Keratinocyte (primary cell): ENCODE data around the gene NAA25. TPM values are rescaled to one million over a fixed set of nuclear protein-coding genes. Genes with fewer than 3 reads are reported as not detected.

Source experiments
- DNase-seq: peaks from one replicate; pipeline ENCODE4 v3.0.0-alpha.2; 2011; ENCODE audit warnings: low read depth, missing footprints, low spot score
- FAIRE-seq: peaks from 2 replicates; lab custom pipeline; 2011; peaks lifted over from hg19 to GRCh38; lab: Jason Lieb, UNC
- H2AFZ ChIP-seq: 2 replicates; pipeline ENCODE4 v1.6.0; 2012; ENCODE audit warnings: low read length, control low read depth, inconsistent platforms; ENCODE audit not compliant: control insufficient read depth
- H3K27ac ChIP-seq: 2 replicates; pipeline ENCODE4 v1.5.1; 2011; ENCODE audit warnings: low read length; ENCODE audit not compliant: control insufficient read depth, insufficient read depth
- H3K27me3 ChIP-seq: 3 replicates; pipeline ENCODE4 v1.6.0; 2011; ENCODE audit warnings: low read length; ENCODE audit not compliant: control insufficient read depth, insufficient read depth; ENCODE audit errors: extremely low read depth
- H3K36me3 ChIP-seq, 2 experiments: 2 replicates in 1 of 2; 3 replicates in 1 of 2; pipeline ENCODE4 v1.5.1; 2011; ENCODE audit warnings: low read length in 2 of 2, mild to moderate bottlenecking in 1 of 2; ENCODE audit not compliant: control insufficient read depth in 2 of 2, insufficient read depth in 2 of 2; ENCODE audit errors: extremely low read depth in 1 of 2
- H3K4me1 ChIP-seq: 3 replicates; pipeline ENCODE4 v1.5.1; 2011; ENCODE audit warnings: low read length; ENCODE audit not compliant: control insufficient read depth, insufficient read depth; ENCODE audit errors: extremely low read depth
- H3K4me2 ChIP-seq: 3 replicates; pipeline ENCODE4 v1.6.0; 2011; ENCODE audit warnings: low read depth, low read length; ENCODE audit not compliant: control insufficient read depth, insufficient read depth; ENCODE audit errors: extremely low read depth
- H3K4me3 ChIP-seq, 3 experiments: fragments of 200-600 bp in 1 of 3; sonication (generic) in 1 of 3; 2 replicates in 2 of 3; 3 replicates in 1 of 3; pipeline ENCODE4 v1.5.1; 2011 to 2016; ENCODE audit warnings: low read length in 3 of 3, mild to moderate bottlenecking in 3 of 3, control low read depth in 2 of 3, inconsistent platforms in 1 of 3, low read depth in 1 of 3, mixed read lengths in 1 of 3, mixed run types in 1 of 3, moderate library complexity in 1 of 3; ENCODE audit not compliant: control insufficient read depth in 2 of 3, insufficient read depth in 2 of 3; ENCODE audit errors: extremely low read depth in 1 of 3
- H3K79me2 ChIP-seq: 2 replicates; pipeline ENCODE4 v1.6.0; 2012; ENCODE audit warnings: low read length; ENCODE audit not compliant: control insufficient read depth, insufficient read depth
- H3K9ac ChIP-seq: 3 replicates; pipeline ENCODE4 v1.6.0; 2011; ENCODE audit warnings: low read length; ENCODE audit not compliant: control insufficient read depth, insufficient read depth; ENCODE audit errors: extremely low read depth
- H3K9me1 ChIP-seq: 3 replicates; pipeline ENCODE4 v1.6.0; 2011; ENCODE audit warnings: low read length; ENCODE audit not compliant: control insufficient read depth, insufficient read depth; ENCODE audit errors: extremely low read depth
- H3K9me3 ChIP-seq: 2 replicates; pipeline ENCODE4 v1.5.1; 2012; ENCODE audit warnings: low read depth, low read length; ENCODE audit not compliant: control insufficient read depth
- H4K20me1 ChIP-seq: 3 replicates; pipeline ENCODE4 v1.6.0; 2011; ENCODE audit warnings: low read length; ENCODE audit not compliant: control insufficient read depth, insufficient read depth; ENCODE audit errors: extremely low read depth
- CTCF ChIP-seq, 3 experiments: IDR thresholded peaks in 1 of 3; conservative IDR thresholded peaks in 1 of 3; optimal IDR thresholded peaks in 1 of 3; 2 replicates in 2 of 3; 3 replicates in 1 of 3; pipeline versions ENCODE3 to v1.5.1; 2011; ENCODE audit warnings: low read length in 3 of 3, mild to moderate bottlenecking in 3 of 3, moderate library complexity in 2 of 3, control low read depth in 1 of 3, inconsistent platforms in 1 of 3; ENCODE audit not compliant: insufficient read depth in 2 of 3; ENCODE audit errors: extremely low read depth in 1 of 3
- EZH2 ChIP-seq: IDR thresholded peaks from one replicate; pipeline ENCODE4 v1.6.1; 2012; ENCODE audit warnings: inconsistent platforms, mild to moderate bottlenecking, low read length, moderate library complexity
- dilution Hi-C: fragments of 300-500 bp; cut with MboI; formaldehyde crosslinking; loops from one replicate; pipeline ENCODE4 v1.7.0; 2020; ENCODE audit warnings: low sequenced_read_pairs; ENCODE audit not compliant: extremely low pct_ligation_motif_present
- polyA plus RNA-seq, 5 experiments: library from polyadenylated mRNA; depleted of rRNA in 3 of 5; stranded (reverse) in 3 of 5; stranded (forward) in 1 of 5; unstranded in 1 of 5; fragments of >200 nt; gene quantifications; 1 replicate in 1 of 5; 2 replicates in 3 of 5; 3 replicates in 1 of 5; pipeline versions ENCODE4 v1.2.1 to v1.2.3, GENCODE V29; 2011 to 2012; ENCODE audit warnings: missing spikeins in 2 of 5, low read depth in 1 of 5, low replicate concordance in 1 of 5

NAA25 gene
- polyA plus RNA-seq, 1 donor (not counting 4 experiments of a cell fraction or from before 2014, with no cell fraction given): 26.1 TPM

- peaks cover 2% of the 10 kb centered on the region for H3K9me1 ChIP-seq
- peaks cover 10% of the 10 kb centered on the region for H3K4me1 ChIP-seq
- no peaks in the 10 kb centered on the region for H3K79me2 ChIP-seq
- H3K27ac ChIP-seq: peak overlapping the region; percentile 32
- FAIRE-seq (no peak), DNase-seq (no peak)
- no peak overlapping the region for H3K4me2 ChIP-seq
- no peak overlapping the region for H3K4me3 ChIP-seq
- TF ChIP-seq CTCF (optimal IDR thresholded peaks at IDR 0.05 in 1 of 3, IDR thresholded peaks at IDR 0.05 in 1 of 3, conservative IDR thresholded peaks at IDR 0.05 in 1 of 3; ENCODE audit: extremely low read depth in 1 of 3, insufficient read depth in 2 of 3, low read length in 3 of 3) (no peak), EZH2 (no peak)
- no peaks in the 10 kb centered on the region for H3K27me3 ChIP-seq
- no peak overlapping the region for H3K9ac ChIP-seq
- peaks cover 23 to 53% of the 10 kb centered on the region in 2 experiments for H3K36me3 ChIP-seq
- no peaks in the 10 kb centered on the region for H4K20me1 ChIP-seq
- no peak overlapping the region for H2AFZ ChIP-seq
- no peaks in the 10 kb centered on the region for H3K9me3 ChIP-seq
- dilution Hi-C loops: no loop called here
Observed at GRCh38 chr12:112149596-112149995, 41.0 kb upstream of the NAA25 start.

- no peaks in the 10 kb centered on the region for H3K79me2 ChIP-seq
- FAIRE-seq (peak; percentile 34), DNase-seq (peak; percentile 32)
- H3K36me3 ChIP-seq: peaks cover 25 to 50% of the 10 kb centered on the region in 2 experiments
- peaks cover 10% of the 10 kb centered on the region for H3K4me1 ChIP-seq
- no peak overlapping the region for H3K4me3 ChIP-seq
- no peak overlapping the region for H3K4me2 ChIP-seq
- H3K9me3 ChIP-seq: no peaks in the 10 kb centered on the region
- TF ChIP-seq CTCF (optimal IDR thresholded peaks at IDR 0.05 in 1 of 3, IDR thresholded peaks at IDR 0.05 in 1 of 3, conservative IDR thresholded peaks at IDR 0.05 in 1 of 3; ENCODE audit: extremely low read depth in 1 of 3, insufficient read depth in 2 of 3, low read length in 3 of 3) (no peak), EZH2 (no peak)
- dilution Hi-C loops: no loop called here
- no peak overlapping the region for H3K27ac ChIP-seq
- peaks cover 2% of the 10 kb centered on the region for H3K9me1 ChIP-seq
- no peaks in the 10 kb centered on the region for H4K20me1 ChIP-seq
- no peak overlapping the region for H3K9ac ChIP-seq
- H3K27me3 ChIP-seq: no peaks in the 10 kb centered on the region
- no peak overlapping the region for H2AFZ ChIP-seq
Observed at GRCh38 chr12:112148031-112148513, 39.5 kb upstream of the NAA25 start.
